Measurements from ENCODE around the gene ATP11A.
"Not testable (repeated sequence)": the region's sequence is repeated elsewhere in the genome, so short reads cannot be mapped to it uniquely, and the experiment has no call there.

ATP11A gene

DNA sequence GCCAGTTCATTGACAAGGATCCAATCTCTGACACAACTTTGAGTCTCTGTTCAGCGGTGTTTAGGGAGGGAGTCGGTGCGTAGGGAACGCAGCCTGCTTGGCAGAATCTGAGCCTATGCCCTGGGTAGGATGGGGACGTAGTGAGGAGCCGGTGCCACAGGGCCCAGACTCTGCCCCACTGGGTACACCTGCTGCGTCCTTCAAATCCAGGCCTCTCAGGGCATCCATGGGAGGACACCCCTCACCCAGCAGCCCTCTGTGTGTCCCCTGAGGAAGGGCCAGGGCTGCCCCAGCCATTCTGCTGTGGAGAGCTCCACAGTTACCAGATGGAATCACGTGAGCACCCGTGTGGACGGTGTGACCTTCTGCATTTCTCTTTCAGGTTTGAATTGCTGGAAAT is 146.0 kb downstream of the ATP11A start:
- DNase-seq (ENCODE audit: low read depth in 2 of 2, low spot score in 1 of 2): no peak

DNA sequence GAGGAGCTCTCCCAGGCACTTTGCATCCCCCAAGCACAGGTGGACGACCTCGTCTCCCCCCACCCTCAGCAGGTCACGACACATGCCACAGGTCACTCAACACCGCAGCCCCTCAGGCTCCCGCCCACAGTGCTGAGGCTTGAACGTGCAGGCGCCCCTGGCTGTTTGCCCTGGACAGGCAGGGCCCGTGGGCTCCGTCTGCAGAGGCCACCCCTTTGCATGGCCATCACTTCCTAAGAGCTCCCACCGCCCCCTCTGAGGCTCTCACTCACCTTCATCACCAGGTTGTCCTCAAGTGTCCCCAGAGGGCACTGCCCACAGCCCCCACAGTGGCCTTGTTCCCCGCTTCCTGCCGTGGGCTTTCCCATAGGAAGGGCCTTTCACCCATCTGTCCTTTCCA is 147.1 kb downstream of the ATP11A start:
- DNase-seq (ENCODE audit: low read depth in 2 of 2, low spot score in 1 of 2): no peak

DNA sequence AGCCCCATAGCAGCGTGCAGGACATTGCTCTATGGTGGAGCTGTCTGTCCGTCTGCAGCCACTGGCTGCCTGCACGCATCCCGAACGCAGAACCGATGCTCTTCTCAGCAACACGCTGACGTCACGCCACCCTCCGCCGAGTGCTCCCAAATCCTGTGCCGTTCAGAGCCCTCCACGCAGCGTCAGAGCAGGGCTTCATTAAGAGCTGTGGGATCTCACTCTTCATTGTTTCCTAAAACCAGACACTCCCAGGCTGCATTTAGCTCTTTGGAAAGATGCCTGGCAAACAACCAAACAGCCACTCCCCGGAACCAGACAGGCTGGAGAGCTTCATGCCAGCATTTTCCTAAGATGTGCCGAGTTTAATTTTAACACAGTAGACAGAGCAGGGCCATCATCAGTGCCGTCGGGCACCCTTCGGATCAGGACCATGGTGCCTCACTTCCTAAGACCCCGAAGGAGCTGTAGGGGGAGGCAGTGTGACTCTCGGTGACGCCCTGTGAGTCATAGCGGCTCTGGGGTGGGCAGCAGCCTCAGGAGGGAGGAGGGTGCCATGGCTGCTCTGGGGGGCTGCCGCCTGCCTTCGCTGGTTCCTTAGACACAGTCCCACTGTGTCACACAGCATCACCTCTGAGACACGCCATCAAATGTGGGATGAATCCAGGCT is 147.7 kb downstream of the ATP11A start:
- DNase-seq (ENCODE audit: low read depth in 2 of 2, low spot score in 1 of 2): no peak

DNA sequence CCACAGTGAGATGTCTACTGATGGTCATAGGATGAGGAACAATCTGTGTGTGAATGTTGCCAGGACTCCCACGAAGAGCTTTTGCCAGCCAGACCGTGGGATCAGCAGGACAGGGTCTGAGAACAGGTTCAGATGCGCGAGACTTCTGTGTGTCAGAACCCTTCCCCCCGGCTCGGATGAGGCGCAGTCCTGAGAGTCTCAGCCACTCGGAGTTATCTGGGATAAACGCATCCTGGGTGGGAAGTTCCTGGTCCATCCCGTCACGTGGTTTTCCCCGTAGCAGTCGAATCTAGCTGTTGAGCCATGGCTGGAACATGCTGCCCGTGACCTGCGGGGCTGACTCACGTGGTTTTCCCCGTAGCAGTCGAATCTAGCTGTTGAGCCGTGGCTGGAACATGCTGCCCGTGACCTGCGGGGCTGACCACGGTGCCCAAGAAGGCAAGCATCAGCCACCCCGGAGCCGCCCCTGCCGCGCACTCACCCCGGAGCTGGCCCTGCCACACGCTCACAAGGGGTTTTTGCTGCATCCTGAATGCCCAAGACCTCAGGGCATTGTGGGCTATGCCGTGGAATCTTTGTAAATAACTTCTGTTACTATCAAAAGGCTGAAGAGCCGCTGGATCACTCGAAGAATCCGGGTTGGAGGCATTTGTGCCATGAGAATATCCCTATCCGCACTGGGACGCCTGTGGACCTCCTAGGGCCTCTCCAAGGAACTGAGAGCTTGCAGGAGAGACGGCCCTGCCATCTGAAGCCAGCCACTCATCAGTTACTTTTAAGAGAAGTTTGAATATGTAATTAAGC is 148.4 kb downstream of the ATP11A start:
- DNase-seq (ENCODE audit: low read depth in 2 of 2, low spot score in 1 of 2): no peak

DNA sequence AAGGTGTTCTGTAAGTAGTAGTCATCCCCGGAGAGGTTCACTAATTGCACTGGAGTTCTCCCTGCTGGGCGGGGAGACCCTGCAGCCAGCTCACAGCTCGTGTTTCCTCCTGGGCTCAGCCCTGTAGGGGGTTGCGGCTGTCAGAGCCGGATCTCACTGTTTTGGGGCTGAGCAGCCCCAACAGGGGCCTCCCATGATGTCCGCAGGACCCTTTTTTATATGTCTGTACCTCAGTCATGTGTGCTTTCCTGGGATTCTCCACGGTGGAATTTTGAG is 148.9 kb downstream of the ATP11A start:
- DNase-seq (ENCODE audit: low read depth in 2 of 2, low spot score in 1 of 2): no peak

DNA sequence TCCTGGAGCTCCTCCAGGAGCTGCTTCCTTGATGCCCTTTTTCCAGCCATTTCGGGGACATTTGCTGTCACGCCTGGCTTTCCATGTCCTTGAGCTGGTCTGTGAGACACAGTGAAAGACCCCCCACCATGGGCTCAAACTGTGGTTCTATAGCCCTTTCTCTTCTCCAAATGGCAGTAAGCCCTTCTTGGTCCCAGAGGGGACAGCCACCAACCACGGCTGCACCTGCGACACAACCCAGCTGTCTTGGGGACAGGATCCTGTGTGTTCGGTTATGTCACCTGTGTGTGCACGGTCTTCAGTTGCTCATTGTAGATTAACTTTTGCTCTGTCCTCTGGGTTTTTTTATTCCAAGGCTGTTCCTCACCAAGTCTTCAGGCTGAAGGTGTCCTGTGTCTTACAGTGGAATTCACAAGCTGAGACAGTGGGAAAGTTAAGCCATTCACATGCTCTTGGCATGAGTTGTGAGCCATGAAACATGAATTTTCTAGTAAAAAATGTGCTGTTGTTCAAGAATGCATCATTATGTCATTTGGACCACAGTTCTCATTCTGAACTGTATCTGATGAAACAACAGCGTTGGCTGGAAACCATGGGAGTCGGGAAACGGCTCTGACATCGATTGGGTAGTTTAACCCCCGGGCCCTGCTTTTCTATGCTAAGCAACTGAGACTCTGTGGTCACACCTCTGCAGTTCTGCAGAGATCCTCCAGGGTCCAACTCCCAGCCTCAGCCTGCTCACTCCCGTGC is 149.7 kb downstream of the ATP11A start:
- no peak for DNase-seq (ENCODE audit: low read depth in 2 of 2, low spot score in 1 of 2)

DNA sequence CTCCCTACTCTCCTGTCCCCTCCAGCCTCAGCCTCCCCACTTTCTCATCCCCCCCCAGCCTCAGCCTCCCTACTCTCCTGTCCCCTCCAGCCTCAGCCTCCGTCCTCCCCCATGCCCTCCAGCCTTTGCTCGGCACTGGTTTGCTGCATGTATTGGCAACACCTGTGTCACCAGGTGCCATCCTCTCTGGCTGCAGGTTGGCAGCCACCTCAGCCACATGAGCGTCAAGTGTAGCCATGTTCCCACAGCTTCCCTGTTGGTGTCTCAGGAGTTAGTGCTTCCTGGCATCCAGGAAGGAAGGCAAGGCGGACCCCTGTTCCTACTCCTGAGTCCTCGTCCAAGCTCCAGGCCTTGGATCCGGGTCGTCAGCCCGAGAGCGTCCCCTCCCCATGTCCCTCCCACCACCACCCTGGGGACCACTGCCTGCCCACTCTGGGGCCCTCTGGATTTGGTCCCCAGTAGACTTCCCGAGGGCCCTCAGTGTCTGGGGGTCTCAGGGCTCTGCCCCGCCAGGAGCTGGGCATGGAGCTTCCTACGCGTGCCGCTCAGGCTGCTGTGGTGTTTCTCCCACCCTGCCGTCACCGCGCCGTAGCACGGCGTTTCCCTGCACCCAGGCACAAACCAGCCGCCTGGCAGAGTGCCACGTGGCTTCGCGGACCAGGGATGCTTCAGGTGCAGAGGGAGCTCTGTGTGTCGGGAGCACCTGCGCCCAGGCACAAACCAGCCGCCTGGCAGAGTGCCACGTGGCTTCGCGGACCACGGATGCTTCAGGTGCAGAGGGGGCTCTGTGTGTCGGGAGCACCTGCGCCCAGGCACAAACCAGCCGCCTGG is 150.8 kb downstream of the ATP11A start:
- no peak for DNase-seq (ENCODE audit: low read depth in 2 of 2, low spot score in 1 of 2)

DNA sequence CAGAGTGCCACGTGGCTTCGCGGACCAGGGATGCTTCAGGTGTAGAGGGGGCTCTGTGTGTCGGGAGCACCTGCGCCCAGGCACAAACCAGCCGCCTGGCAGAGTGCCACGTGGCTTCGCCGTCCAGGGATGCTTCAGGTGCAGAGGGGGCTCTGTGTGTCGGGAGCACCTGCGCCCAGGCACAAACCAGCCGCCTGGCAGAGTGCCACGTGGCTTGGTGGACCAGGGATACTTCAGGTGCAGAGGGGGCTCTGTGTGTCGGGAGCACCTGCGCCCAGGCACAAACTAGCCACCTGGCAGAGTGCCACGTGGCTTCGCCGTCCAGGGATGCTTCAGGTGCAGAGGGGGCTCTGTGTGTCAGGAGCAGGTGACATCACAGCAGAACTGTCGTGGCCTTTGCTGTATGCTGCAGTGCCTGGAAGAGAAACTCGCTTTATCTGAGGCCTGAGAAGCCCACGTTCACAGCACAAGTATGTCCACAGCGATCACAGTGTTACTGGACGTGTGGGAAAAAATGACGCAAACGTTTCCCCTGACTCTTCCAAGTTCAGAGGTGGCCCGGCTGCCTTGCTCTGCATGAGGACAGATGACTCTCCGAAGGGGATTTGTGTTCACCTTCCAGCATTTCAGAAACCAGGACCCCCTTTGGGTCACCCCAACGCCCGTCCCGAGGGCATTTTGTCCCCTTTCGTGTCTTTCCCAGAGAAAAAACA is 151.6 kb downstream of the ATP11A start:
- not testable (repeated sequence) for DNase-seq (ENCODE audit: low read depth in 2 of 2, low spot score in 1 of 2)

DNA sequence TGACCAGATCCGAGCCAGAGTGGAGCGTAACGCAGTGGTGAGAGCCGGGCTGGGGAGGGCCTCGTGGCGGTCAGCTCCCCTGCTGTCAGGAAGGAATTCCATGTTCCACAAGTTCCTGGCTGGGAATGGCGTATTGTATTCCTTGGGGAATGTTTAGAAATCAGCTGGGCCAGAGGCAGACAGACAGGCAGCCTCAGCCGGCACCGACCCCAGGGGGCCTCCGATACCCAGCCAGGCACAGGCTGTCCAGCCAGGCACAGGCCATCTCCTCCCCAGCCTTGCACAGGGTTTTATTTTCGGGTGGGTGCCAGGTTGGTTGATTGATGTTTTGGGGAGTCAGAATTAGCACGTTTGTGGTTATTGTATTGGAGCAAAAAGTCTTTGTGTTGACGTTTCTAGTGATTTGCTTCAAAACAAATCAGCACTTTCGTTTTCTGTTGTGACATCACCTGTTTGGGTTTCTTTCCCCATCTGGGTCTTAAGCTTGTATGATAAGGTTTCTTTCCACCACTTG is 152.6 kb downstream of the ATP11A start:
- DNase-seq (ENCODE audit: low read depth in 2 of 2, low spot score in 1 of 2): no peak

DNA sequence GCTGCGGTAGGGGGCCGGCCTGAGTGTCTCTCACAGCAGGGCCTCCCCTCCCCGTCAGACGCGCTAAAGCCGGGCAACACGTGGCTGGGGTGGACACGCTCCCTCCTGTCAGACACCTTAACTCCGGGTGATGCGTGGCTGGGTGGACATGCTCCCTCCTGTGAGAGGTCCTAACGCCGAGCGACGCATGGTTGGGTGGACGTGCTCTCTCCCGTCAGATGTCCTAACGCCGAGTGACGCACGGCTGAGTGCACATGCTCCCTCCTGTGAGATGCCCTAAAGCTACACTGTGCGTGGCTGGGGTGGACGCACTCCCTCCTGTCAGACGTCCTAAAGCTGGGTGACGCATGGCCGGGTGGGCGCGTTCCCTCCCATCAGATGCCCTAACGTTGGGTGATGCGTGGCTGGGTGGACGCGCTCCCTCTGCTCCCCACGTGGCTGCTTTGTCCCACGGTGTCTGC is 153.1 kb downstream of the ATP11A start:
- DNase-seq (ENCODE audit: low read depth in 2 of 2, low spot score in 1 of 2): no peak

DNA sequence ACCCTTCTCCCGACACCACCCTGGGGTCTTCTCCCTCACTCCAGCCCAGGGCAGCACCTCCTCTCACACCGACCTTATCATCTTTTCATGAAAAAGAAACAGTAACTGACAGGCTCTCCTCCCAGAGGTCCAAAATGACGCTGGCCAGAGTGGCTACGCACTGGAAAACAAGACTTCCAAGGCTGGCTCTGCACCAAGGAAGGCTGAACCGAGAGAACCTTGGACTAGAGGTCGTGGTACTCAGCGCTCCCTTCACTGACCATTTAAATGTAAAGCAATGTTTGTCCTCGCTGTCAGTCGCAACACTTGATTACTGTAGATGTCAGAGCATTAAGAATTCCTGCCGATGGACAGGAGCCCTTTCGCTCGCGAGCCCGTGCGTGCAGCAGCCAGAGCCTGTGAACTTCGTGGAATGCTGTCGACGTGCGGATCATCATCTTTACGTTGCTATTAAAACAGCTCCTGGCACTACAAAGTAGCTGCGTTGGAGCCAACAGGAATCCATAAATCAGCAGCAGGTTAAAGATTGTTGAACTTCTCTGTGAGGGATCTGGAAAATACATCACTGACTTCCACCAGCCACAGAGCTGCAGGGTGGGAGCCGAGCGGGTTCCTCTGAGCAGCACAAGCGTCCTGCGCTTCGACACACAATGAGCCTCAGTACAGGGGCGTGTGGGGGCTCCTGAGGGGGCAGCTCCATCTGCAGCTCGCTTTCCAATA is 153.7 kb downstream of the ATP11A start:
- no peak for DNase-seq (ENCODE audit: low read depth in 2 of 2, low spot score in 1 of 2)

DNA sequence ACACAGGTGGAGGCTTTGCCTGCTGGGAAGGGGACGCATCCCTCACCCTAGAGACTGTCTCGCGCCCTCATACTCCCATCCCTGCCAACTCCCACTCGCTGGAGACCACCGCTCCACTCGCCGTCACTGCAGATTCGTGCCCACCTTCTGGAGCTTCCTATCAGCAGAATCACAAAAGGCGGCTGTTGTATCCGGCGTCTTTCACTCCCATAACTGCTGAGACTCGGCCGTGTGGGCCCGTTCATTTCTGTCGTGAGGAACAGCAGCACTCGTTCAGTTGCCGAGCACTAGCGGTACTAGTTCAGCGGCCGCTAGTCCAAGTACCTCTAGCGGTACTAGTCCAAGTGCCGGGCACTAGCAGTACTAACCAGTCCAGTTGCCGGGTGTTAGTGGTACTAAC is 154.6 kb downstream of the ATP11A start:
- no peak for DNase-seq (ENCODE audit: low read depth in 2 of 2, low spot score in 1 of 2)

DNA sequence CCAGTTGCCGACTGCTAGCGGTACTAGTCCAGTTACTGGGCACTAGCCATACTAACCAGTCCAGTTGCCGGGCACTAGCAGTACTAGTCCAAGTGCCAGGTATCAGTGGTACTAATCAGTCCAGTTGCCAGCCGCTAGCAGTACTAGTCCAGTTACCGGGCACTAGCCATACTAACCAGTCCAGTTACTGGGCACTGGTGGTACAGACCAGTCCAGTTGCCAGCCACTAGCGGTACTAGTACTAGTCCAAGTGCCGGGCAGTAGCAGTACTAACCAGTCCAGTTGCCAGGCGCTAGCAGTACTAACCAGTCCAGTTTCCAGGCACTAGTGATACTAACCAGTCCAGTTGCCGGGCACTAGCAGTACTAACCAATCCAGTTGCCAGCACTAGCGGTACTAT is 155.0 kb downstream of the ATP11A start:
- DNase-seq (ENCODE audit: low read depth in 2 of 2, low spot score in 1 of 2): no peak

DNA sequence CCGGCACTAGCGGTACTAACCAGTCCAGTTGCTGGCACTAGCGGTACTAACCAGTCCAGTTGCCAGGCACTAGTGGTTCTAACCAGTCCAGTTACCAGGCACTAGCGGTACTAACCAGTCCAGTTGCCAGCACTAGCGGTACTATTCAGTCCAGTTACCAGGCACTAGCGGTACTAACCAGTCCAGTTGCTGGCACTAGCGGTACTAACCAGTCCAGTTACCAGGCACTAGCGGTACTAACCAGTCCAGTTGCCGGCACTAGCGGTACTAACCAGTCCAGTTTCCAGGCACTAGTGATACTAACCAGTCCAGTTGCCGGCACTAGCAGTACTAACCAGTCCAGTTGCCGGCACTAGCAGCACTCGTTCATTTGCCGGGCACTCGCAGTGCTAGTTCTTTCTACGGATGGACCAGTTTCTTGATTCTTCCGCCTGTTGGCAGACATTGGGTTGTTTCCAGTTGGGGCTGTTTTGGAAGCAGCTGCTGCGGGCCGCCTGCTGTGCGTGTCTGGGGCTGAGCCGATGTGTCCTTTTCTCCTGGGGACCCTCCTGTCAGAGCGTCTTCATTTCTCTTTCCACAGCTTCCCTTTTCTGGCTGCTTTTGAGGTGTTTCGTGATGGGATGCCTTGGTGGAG is 155.8 kb downstream of the ATP11A start:
- no peak for DNase-seq (ENCODE audit: low read depth in 2 of 2, low spot score in 1 of 2)

DNA sequence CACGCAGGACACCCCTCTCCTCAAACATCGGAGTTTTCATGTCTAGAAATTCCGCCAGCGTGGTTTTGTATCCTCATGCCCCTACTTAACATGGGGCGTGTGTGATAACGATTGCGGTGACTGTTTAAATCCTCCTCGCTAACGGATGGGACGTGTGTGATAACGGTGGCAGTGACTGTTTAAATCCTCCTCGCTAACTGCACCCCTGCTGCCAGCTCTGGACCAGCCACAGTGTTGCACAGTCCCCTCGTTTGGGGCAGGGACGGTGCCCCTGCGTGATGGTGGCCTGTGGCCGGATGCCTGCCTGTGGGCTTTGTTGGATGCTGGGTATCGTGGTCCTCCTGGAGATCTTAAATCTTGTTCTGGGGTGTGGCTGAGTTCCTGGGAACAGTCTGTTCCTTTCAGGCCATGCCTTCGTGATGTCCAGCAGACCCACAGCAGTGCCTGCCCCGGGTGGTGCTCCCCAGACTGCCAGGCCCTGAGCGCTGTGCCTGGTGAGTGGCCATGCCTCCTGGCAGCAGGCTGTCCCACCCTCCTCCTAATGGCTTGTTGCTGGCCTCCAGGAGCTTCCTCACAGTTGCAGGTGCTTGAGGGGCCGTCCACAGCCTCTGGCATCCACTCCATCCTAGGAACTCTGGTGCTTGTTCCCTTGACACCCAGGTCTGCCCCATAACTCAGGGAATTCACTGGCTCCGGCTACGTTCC is 156.7 kb downstream of the ATP11A start:
- no peak for DNase-seq (ENCODE audit: low read depth in 2 of 2, low spot score in 1 of 2)

DNA sequence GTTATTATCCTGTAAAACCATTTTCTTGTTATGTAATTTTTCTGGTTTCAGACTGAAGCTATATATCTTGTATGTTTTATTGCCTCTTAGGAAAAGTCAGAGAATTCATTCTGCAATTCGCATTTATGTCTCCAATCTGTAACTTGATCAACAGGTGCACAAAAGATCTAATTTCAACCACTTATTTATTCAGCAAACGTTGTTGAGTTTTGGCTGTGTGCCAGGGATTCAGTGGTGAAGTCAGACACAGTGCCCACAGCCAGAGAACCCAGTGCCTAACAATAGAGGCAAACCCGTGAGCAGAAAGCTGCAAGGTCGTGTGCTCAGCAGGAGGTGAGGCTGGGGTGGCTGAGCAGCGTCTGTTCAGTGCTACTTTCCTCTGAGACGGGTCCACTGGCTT is 159.7 kb downstream of the ATP11A start:
- no peak for DNase-seq (ENCODE audit: low read depth in 2 of 2, low spot score in 1 of 2)

DNA sequence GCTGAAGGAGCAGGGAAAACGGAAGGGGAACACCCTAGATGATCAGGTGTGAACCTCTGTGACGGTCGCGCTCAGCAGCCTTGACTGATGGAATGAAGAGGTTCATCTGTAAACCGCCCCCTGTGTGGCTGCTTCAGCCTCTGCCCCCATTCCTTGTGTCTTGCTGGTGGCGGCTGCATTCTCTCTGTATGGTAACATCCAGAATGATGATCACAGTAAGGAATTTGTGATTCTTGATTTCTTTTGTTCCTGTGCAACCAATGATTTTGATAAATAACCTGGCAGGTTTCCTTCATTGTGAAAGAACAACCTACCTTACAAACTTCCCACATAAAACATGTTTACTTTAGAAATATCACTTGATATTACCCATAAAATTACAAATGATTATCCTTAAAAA is 160.4 kb downstream of the ATP11A start:
- no peak for DNase-seq (ENCODE audit: low read depth in 2 of 2, low spot score in 1 of 2)

DNA sequence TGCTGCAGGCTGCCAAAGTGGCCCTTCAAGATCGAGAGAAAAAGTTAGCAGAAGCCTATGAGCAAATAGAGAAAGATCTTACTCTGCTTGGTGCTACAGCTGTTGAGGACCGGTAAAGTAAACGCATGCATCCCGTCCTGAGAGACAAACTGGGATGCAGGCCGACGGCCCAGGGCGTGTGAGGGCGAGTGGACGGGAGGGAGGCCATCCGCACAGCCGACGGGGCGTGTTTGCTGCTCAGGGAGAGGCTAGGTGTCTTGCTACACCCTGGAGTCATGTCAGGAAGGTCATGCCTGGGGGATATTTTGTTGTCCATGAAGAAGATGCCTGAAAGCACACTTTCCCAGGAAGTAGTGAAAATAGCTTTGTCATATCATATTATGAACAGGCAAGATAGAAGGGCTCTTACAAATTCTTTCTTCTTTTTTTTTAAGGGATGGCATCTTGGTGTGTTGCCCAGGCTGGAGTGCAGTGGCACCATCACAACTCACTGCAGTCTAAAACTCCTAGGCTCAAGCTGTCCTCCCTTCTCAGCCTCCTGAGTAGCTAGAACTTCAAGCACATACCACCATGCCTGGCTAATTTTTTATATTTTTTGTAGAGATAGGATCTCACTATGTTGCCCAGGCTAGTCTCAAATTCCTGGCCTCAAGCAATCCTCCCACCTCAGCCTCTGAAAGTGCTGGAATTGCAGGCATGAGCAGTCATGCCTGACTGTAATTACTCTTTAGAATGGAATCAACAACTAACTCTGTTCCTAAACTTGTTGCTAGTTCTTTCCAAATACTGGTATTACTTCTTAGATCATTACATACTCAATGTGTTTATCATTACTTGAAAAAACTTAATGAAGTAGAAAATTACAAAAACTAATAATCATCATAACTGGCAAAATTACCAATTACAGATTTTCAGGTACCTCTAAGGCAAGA is 161.5 kb downstream of the ATP11A start:
- no peak for DNase-seq (ENCODE audit: low read depth in 2 of 2, low spot score in 1 of 2)
